Suppressor macrophage treated with lipopolysaccharide for 1 hour (primary cell): ENCODE data around the gene COL4A2.
"Not testable (repeated sequence)": the region's sequence is repeated elsewhere in the genome, so short reads cannot be mapped to it uniquely, and the experiment has no call there.

Experiments used
- DNase-seq, 3 donors: peaks; one replicate each; pipeline ENCODE4 v3.0.0-alpha.2; 2020 to 2022

Gene COL4A2

GRCh38 chr13:110523838-110524540, 216.9 kb downstream of the COL4A2 start:
- DNase-seq, result no peak

GRCh38 chr13:110524541-110525257, 217.6 kb downstream of the COL4A2 start:
- DNase-seq, result peak in 1 of 3 donors; percentile 43

GRCh38 chr13:110525328-110526319, 218.5 kb downstream of the COL4A2 start:
- DNase-seq, result no peak

- DNase-seq, result peak; percentile 89 to 99 (median 96)
These were observed 221.3 kb downstream of the COL4A2 start for GRCh38 chr13:110528371-110528770.

GRCh38 chr13:110528911-110529310, 221.8 kb downstream of the COL4A2 start:
- DNase-seq, result no peak

GRCh38 chr13:110529522-110530311, 222.6 kb downstream of the COL4A2 start:
- DNase-seq, result no peak

- no peak for DNase-seq
These were observed 224.0 kb downstream of the COL4A2 start for GRCh38 chr13:110531100-110531499.

GRCh38 chr13:110531671-110532083, 224.6 kb downstream of the COL4A2 start:
- peak; percentile 75 to 89 (median 81) for DNase-seq

GRCh38 chr13:110532258-110532657, 225.2 kb downstream of the COL4A2 start:
- not testable (repeated sequence) for DNase-seq

GRCh38 chr13:110533771-110534670, 226.9 kb downstream of the COL4A2 start:
- DNase-seq, result no peak

- no peak for DNase-seq
These were observed 228.4 kb downstream of the COL4A2 start for GRCh38 chr13:110535526-110535925.

GRCh38 chr13:110536006-110536693, 229.1 kb downstream of the COL4A2 start:
- DNase-seq, result peak; percentile 94 to 98 (median 96)

GRCh38 chr13:110538632-110539031, 231.5 kb downstream of the COL4A2 start:
- DNase-seq, result peak in 2 of 3 donors; percentile 33 to 37

GRCh38 chr13:110539894-110540293, 232.8 kb downstream of the COL4A2 start:
- DNase-seq, result peak; percentile 31 to 71 (median 59)

GRCh38 chr13:110540871-110541525, 233.9 kb downstream of the COL4A2 start:
- DNase-seq, result no peak

GRCh38 chr13:110541526-110541920, 234.4 kb downstream of the COL4A2 start:
- no peak for DNase-seq

- DNase-seq, result no peak
These were observed 235.2 kb downstream of the COL4A2 start for GRCh38 chr13:110542169-110542796.

- DNase-seq, result no peak
These were observed 239.3 kb downstream of the COL4A2 start for GRCh38 chr13:110546378-110546777.

GRCh38 chr13:110546926-110547325, 239.8 kb downstream of the COL4A2 start:
- peak; percentile 64 to 83 (median 81) for DNase-seq
